ENCODE data around the gene CDCA4.

CDCA4 gene

DNA sequence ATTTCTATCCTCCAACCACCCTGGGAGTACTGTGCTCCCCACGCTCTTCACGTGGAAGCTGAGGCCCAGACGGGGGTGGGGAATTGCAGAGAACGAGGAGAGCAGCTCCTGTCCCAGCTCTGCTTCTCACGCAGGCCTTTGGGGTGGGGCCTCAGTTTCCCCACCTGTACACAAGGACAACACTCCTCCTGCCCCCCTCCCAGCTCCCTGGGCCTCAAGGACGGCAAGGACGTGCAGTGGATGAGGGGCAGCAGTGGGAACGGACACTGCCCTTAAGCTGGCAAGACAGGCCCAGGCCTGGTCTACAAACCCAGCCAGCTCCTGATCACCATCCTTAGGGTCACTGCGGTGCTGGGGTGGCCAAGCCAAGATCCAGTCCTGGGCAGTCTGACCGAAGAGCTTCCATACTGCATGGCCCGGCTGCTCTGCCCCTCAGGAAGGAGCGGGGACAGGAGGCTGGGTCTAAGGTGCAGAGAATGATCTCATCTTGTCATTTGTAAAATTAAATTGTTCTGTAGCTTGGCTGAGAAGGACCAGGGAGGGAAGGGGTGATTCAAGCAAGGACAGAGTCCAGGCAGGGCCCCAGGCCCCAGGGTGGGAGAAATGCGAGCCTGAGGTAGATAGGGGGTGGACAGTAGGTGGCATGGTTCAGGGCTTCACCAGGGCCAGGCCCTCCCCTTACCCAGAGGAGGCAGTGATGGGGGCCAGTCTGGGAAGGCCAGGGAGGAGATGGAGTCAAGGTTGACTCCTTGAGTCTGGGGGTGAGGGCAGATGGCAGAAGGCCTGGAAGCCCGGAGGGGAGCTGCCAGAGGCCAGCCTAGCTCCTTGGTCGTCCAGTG lies 36.6 kb downstream of the CDCA4 start:
- no peak for DNase-seq

- DNase-seq = no peak
Observed at GRCh38 chr14:104983231-104983721, 37.6 kb downstream of the CDCA4 start.

GRCh38 chr14:104982548-104983230 lies 38.2 kb downstream of the CDCA4 start:
- no peak for DNase-seq

DNA sequence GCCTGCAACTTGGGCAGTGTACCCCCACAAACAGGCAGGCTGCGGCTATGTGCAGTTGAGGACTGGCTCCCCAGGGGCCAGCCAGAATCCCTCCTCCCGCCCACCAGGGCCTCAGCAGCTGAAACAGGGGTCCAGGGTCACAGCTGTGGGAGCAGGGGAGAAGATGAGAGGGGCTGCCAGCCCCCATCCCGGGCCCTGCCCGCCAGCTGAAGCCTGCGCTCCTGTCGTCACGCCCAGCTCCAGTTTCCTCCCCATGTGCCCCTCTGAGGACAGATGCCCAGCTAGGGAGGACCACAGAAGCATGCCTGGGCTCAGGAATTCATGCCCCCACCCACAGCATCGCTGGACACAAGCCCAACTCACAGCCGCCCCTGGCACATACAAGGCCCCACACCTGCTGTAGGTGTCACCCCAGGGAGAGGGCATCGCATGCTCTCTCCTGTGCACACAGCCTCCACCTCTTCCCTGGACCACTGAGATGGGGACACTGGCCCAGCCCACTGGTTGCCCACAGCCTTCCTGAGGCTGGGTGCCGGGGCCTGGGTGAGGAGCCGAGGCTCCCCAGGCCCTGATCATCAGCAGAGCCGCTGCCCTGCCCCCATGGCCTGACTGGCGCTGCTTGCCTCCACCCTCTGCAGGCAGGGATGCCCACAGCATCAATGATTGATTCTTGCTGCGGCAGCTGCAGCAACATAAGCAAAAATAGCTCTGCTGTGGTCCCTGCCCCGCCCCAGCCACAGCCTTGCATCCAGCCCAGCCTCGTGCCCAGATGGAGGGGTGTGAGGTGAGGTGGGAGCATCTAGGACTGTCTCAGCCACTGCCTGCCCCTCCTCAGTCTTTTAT lies 39.0 kb downstream of the CDCA4 start:
- DNase-seq = no peak

DNA sequence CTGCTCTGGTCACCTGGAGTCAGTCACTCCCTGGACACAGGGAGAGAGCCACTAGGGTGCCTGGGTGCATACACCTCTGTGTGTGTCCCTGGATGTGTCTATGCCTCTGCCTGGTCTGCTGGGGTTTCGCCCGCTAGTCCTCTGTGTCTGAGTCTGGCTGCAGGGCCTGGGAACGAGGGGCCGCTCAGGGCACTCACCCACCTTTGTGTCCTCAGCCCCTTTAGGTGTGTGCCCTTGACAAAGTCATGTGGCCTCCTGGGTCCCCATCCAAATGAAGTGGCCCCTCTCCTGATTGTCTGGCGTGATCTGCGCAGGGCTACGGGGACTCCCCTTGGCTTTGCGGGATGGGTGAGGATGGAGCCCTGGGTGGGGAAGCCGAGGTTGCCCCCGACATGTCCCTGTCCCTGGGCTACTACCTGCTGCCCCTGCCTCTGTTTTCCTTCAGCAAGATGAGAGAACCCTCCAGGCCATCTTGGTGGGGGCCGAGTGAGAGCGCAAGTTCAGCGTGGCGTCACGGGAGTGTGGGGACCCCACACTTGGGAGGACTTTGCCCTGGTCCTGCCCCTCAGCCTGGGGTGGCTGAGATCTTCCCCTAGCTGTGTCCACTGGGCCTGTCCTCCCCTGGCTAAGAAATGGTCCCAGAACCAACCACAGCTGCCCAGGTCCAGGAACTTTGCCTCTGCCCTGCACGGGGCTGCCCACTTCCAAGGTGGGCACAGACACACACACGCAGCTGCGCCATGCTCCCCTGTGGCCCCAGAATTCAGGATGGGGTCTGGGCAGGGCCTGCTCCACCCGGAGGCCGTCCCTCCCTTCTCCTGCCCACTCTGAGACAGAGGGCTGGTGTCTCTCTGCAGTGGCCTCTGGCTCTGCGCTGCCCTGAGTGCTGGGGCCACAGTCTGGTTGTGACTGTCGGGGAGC lies 40.0 kb downstream of the CDCA4 start:
- no peak for DNase-seq

- DNase-seq = no peak
Observed at GRCh38 chr14:104979758-104980610, 40.9 kb downstream of the CDCA4 start.

GRCh38 chr14:104978746-104979691 lies 41.9 kb downstream of the CDCA4 start:
- no peak for DNase-seq

DNA sequence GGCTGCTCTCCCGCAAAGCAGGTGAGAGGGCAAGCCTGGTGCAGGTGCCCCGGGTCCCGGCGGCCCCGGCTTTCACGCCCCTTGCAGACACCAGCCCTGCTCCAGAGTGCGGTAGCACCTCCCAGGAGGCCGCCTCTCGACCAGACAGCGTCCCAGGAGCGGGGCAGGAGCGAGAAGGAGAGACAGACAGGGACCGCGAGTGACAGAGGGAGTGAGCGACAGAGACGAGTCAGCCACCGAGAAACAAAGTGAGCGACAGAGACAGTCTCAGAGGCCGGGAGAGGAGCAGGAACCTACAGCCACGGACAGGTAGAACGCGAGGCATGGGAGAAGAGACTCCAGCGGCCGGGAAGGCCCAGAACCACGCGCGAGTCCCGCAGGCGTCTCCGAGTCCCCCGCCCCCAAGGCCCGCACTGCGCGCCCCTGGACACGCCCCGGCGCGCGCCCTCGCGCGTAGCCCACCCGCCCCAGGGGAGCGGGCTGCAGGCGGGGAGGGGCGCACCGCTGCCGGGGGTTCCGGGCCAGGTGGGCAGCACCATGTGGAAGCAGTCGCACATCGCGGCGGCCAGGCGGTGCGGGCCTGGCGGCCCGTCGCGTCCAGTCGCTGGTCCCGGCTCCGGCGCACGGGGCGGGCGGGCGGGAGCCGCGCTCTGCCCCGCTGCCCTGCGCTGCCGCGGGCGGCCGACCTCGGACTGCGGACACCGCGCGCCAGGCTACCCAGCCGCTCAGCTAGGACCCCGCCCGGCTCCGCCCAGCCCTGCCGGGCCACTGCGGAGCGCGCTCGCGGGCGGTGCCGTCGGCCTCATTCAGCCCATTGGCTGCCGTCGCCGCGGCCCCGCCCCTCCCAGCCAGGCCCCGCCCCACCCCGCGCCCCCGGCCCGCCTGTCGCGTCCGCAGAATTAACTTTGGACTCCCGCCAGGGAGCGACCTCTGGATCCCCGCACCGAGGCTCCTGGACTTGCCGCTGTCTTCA lies 42.9 kb downstream of the CDCA4 start, which contains the start of gene AHNAK2:
Gene AHNAK2, minus strand, starts transcription at position 694 of the 973 bp plus-strand sequence. Its CDS starts 137 bp downstream, at position 557.
- DNase-seq = peak; percentile 64

DNA sequence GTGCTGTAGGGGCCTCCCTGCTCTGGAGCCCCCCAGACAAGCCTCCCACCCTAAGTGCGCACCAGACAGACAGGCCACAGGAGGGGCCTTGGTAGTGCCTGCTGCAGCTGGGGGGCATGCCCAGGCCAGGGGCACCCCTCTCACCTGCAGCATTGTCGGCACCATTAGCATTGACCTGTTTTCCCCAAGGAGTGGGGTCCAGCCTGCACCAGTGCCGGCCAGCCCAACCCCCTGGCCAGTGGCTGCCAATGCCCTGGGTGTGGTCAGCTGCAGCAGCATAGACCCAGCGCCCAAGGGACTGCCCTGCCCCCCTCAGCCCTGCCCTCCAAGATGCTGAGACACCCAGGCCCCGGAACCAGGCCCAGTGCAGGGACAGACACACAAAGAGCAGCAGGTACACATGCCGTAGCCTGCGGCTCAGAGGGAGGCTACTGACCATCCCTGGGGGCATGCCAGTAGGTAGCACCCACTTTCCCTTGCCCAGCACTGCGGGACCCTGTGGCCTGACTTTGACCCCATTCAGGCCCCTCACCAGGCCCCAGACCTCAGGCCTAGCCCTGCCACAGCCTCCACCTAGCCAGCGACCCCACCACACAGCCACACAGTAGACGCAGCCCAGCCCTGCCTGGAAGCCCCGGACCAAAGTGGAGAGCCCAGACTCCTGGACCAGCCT lies 43.7 kb downstream of the CDCA4 start:
- no peak for DNase-seq

DNA sequence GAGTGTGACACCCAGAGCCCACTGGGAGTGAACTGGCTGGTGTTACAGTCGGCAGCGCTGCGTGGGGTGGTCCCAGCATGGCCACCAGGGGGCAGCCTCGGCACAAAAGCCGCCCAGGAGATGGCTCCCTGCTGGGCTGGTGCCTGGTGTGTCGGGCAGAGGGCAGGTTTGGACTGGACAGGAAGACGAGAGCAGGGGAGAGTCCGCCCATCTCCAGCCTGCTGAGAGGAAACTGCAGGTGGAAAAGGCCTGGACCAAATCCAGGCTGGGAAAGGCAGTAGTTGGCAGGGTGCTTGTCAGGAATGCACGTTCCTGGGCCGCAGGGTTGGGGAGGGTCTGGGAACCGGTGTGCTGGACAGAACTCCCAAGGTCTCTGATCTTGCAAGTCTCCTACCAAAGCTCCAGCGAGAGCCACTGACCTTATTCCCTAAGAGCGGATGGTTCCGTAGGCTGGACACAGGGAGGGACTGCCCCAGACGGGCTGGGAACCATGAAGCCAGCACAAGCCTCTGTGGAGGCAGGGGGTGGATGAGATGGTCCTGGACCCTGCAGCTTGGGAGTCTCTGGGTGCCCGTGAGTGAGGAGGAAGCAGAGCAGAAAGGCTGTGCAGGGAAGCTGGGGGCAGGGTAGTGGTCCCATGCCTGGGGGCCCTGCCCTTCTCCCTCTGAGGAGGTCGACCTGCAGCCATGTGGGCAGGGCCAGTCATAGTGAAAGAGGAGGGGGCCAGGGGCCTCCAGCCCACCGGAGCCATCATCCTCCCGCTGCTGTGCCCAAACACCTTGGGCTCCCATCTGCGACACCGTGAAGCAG lies 44.5 kb downstream of the CDCA4 start:
- DNase-seq = peak; percentile 90

GRCh38 chr14:104975481-104976197 lies 45.2 kb downstream of the CDCA4 start:
- peak; percentile 37 for DNase-seq

DNA sequence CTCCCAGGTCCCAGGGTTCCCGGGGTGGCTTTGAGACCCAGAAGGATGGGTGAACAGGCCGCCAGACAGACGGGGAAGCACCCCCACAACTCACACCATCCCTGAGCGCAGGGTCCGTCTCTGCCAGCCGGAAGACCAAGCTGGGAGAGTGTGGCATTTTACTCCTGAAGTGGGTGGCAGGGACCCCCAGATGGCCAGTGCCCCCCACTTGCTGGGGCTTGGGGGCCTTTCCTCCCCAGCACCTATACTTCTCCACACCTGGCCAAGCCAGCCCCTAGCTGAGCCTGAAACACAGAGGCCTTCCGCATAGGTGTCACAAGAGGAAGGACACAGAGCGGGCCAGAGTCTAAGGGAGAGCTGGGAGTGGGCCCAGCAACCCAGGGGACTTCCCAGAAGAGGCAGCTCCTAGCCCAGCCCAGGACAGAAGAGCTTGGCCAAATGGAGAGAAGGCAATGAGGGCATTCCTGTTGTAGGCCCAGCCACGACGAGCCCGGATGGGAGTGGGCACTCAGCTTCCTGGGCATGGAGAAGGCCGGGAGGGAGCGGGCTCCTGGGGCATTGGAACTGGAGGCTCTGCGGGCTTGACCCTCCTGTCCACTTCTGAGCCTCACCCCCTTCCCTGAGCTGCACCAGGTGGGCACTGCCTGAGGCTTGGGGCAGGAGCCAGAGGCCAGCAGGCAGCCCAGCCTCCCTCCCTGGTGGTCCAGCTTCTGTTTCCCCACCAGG lies 46.1 kb downstream of the CDCA4 start:
- DNase-seq = no peak

DNA sequence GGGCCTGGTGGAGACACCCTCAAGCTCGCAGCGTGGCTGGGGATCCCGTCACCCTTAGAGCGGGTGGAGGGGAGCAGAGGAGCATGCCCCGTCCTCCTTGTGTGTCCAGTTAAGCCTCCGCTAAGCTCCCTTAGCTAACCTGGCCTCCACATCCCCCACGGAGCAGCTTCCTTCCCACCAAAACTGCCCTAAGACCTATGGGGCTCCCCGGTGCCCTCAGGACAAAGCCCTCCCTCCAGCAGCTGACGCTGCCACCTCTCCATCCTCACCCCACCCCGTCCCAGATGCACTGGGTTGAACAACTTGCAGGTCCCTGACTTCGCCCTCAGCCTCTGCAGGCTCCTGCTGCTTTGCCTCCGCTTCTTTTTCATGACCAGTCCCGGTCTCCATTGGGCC lies 46.7 kb downstream of the CDCA4 start:
- DNase-seq = no peak

DNA sequence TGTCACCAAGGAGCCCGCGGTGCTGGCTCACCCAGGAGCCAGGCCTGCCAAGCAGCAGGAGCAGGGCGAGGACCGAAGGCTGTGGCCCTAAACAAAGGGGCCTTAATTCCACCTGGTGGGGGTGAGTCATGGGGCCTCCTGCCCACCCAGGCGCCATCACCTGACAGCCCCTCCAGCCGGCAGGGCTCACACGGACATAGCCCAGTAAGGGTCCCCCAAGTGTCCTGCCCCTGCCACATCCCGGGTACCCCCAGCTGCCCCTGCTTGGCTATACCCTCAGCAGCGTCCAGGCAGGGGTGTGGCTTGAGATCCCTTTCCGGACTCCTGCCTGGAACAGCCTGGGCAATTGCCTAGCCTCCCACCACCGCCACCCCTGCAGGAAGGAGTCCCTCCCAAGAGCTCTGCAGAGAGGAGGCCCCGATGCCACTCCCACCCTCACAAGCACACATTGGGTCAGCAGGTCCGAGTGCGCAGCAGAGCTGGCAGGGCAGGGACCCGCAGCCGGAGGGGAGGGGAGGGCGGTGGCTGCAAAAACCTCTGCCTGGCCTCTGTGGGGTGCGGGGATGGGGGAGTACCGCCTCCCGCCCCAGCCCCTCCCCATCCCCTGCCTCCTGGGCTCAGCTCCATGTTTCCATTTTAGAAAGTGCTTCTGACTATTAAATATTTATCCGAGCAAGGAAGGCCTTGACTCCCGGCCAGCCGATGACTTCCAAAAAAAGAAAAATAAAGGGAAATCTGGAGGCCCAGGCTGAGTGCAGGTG lies 47.3 kb downstream of the CDCA4 start:
- no peak for DNase-seq

DNA sequence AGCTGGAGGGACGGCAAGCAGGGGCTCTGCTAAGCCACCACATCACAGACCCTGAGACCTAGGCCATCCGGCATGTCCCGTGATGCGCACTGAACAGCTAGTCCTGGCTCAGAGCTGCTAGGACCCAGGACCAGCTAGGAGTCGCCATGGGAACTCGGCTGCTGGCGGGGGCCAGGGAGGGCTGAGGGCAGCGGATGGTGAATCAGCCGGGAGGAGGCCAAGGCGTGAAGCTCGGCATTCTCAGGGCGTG lies 47.8 kb downstream of the CDCA4 start:
- no peak for DNase-seq

Measured in activated CD4-positive, alpha-beta T cell treated with anti-CD3 and anti-CD28 coated beads, Interleukin-2, Interleukin-6, amounts not matched to agents 100 ng/mL and 50 ng/mL, durations not matched to agents 16 hours and 8 hours (primary cell).